Gastrocnemius medialis (tissue), 4 donors: ENCODE measurements around the gene NCK2. TPM values are rescaled to one million over a fixed set of nuclear protein-coding genes. Genes with fewer than 3 reads are reported as not detected.

Source experiments
- ATAC-seq, 2 donors: fragments of 150-250 bp; one replicate each; pipeline ENCODE4 v1.9.1; 2016
- DNase-seq, 2 donors: peaks; one replicate each; pipeline ENCODE4 v3.0.0-alpha.2; 2019
- H3K27ac ChIP-seq, 4 donors: fragments of 200-600 bp; sonication (generic); 1 replicate in 1 of 4; 2 replicates in 3 of 4; pipeline ENCODE4 v1.5.1; 2016 to 2018; ENCODE audit warnings: mild to moderate bottlenecking in 2 of 4, moderate library complexity in 1 of 4
- H3K27me3 ChIP-seq, 3 donors: fragments of 200-600 bp; sonication (generic) in 2 of 3; 1 replicate in 1 of 3; 2 replicates in 2 of 3; pipeline versions ENCODE4 v1.5.1 to v1.6.0; 2016 to 2019; ENCODE audit warnings: mild to moderate bottlenecking in 1 of 3, moderate library complexity in 1 of 3
- H3K36me3 ChIP-seq, 2 donors: fragments of 200-600 bp; sonication (generic) in 1 of 2; one replicate each; pipeline ENCODE4 v1.5.1; 2017 to 2018
- H3K4me1 ChIP-seq, 2 donors: fragments of 200-600 bp; sonication (generic) in 1 of 2; one replicate each; pipeline ENCODE4 v1.5.1; 2016 to 2017; ENCODE audit warnings: mild to moderate bottlenecking in 2 of 2
- H3K4me3 ChIP-seq, 4 donors: fragments of 200-600 bp; sonication (generic) in 3 of 4; 1 replicate in 1 of 4; 2 replicates in 3 of 4; pipeline ENCODE4 v1.5.1; 2016 to 2019; ENCODE audit warnings: mild to moderate bottlenecking in 2 of 4
- H3K9me3 ChIP-seq, 3 donors: fragments of 200-600 bp; sonication (generic) in 2 of 3; 1 replicate in 1 of 3; 2 replicates in 2 of 3; pipeline ENCODE4 v1.5.1; 2016 to 2019
- CTCF ChIP-seq, 5 experiments: fragments of 450-650 bp in 3 of 5; fragments of 200-600 bp in 2 of 5; sonication (generic) in 2 of 5; IDR thresholded peaks in 4 of 5; conservative IDR thresholded peaks in 1 of 5; 1 replicate in 4 of 5; 2 replicates in 1 of 5; pipeline ENCODE4 v1.5.1; 2016 to 2019; ENCODE audit warnings: antibody characterized with exemption in 5 of 5, mild to moderate bottlenecking in 3 of 5, moderate library complexity in 3 of 5
- POLR2A ChIP-seq, 2 donors: fragments of 450-650 bp; IDR thresholded peaks; one replicate each; pipeline ENCODE4 v1.6.1; 2017; ENCODE audit warnings: antibody characterized with exemption in 2 of 2, mild to moderate bottlenecking in 2 of 2, moderate library complexity in 2 of 2
- in situ Hi-C, 4 donors: fragments of 200-750 bp; cut with MboI; loops; one replicate each; pipeline versions ENCODE4 v1.15.0 to v1.8.0; 2017; ENCODE audit warnings: low sequenced_read_pairs in 4 of 4
- intact Hi-C: fragments of 100-400 bp; cut with DNase I; formaldehyde crosslinking; loops from one replicate; pipeline ENCODE4 v1.15.1; 2023; ENCODE audit warnings: low total_unique reads
- total RNA-seq, 4 donors: library from RNA; depleted of rRNA; stranded (reverse); fragments of >200 nt; gene quantifications; one replicate each; pipeline versions ENCODE4 v1.1.0 to v1.2.3, GENCODE V29; 2016

NCK2 gene
- total RNA-seq, 4 donors from 2014 or later = 46.7 to 86.1 (median 57.9) TPM

- TF ChIP-seq CTCF (IDR thresholded peaks at IDR 0.05 in 4 of 5, conservative IDR thresholded peaks at IDR 0.05 in 1 of 5) (no peak), POLR2A (IDR thresholded peaks at IDR 0.05) (no peak)
- Histone ChIP-seq H3K9me3 (no peaks in the 10 kb centered on the region), H3K4me3 (no peak overlapping the region), H3K27me3 (no peaks in the 10 kb centered on the region), H3K36me3 (peaks cover 0 to 6% of the 10 kb centered on the region in 2 donors), H3K4me1 (peaks cover 25 to 34% of the 10 kb centered on the region in 2 donors), H3K27ac (no peak overlapping the region)
- intact Hi-C loops = no loop called here
- in situ Hi-C loops = no loop called here
- no peak for DNase-seq
- no peak for ATAC-seq
Measured at GRCh38 chr2:105820151-105820550, 75.4 kb downstream of the NCK2 start.

- ATAC-seq = peak in 1 of 2 donors; percentile 42
- intact Hi-C loops = no loop called here
- Histone ChIP-seq H3K9me3 (no peaks in the 10 kb centered on the region), H3K27me3 (no peaks in the 10 kb centered on the region), H3K4me3 (no peak overlapping the region), H3K4me1 (peaks cover 25 to 34% of the 10 kb centered on the region in 2 donors), H3K36me3 (peaks cover 0 to 6% of the 10 kb centered on the region in 2 donors), H3K27ac (no peak overlapping the region)
- no peak for DNase-seq
- in situ Hi-C loops = no loop called here
- TF ChIP-seq CTCF (IDR thresholded peaks at IDR 0.05 in 4 of 5, conservative IDR thresholded peaks at IDR 0.05 in 1 of 5) (no peak), POLR2A (IDR thresholded peaks at IDR 0.05) (no peak)
Measured at GRCh38 chr2:105820691-105821090, 76.0 kb downstream of the NCK2 start.

GRCh38 chr2:105821428-105822125, 76.9 kb downstream of the NCK2 start:
- Histone ChIP-seq H3K4me1 (peaks cover 25 to 34% of the 10 kb centered on the region in 2 donors), H3K27ac (peak overlapping the region in 1 of 4 donors; percentile 34), H3K36me3 (peaks cover 0 to 3% of the 10 kb centered on the region in 2 donors), H3K4me3 (no peak overlapping the region), H3K27me3 (no peaks in the 10 kb centered on the region), H3K9me3 (no peaks in the 10 kb centered on the region)
- ATAC-seq (peak in 1 of 2 donors; percentile 30), DNase-seq (no peak)
- intact Hi-C loops (no loop called here), in situ Hi-C loops (no loop called here)
- no peak for TF ChIP-seq CTCF (IDR thresholded peaks at IDR 0.05 in 4 of 5, conservative IDR thresholded peaks at IDR 0.05 in 1 of 5)
- no peak for TF ChIP-seq POLR2A (IDR thresholded peaks at IDR 0.05)

- Histone ChIP-seq H3K4me1 (peaks cover 25 to 34% of the 10 kb centered on the region in 2 donors), H3K4me3 (no peak overlapping the region), H3K9me3 (no peaks in the 10 kb centered on the region), H3K27me3 (no peaks in the 10 kb centered on the region), H3K36me3 (no peaks in the 10 kb centered on the region), H3K27ac (peak overlapping the region in 1 of 4 donors; percentile 34)
- in situ Hi-C loops (no loop called here), intact Hi-C loops (no loop called here)
- DNase-seq = no peak
- no peak for TF ChIP-seq CTCF (IDR thresholded peaks at IDR 0.05 in 4 of 5, conservative IDR thresholded peaks at IDR 0.05 in 1 of 5)
- TF ChIP-seq POLR2A (IDR thresholded peaks at IDR 0.05) = no peak
- no peak for ATAC-seq
Measured at GRCh38 chr2:105822186-105822585, 77.5 kb downstream of the NCK2 start.
